BLaER1 treated with 17β-estradiol and CSF1 and Interleukin-3, amounts not matched to agents 10 nM and 100 nM (cell line): ENCODE results near the gene RNF135.

Source experiments
- H3K27ac ChIP-seq, 11 experiments: shearing (Covaris generic); formaldehyde crosslinking; 2 replicates each; pipeline ENCODE4 v1.8.1; 2022
- H3K27me3 ChIP-seq, 11 experiments: shearing (Covaris generic); formaldehyde crosslinking; 2 replicates each; pipeline ENCODE4 v1.8.1; 2022
- H3K36me3 ChIP-seq, 11 experiments: shearing (Covaris generic); formaldehyde crosslinking; 2 replicates each; pipeline ENCODE4 v1.8.1; 2022
- H3K4me1 ChIP-seq, 10 experiments: shearing (Covaris generic); formaldehyde crosslinking; 2 replicates each; pipeline ENCODE4 v1.8.1; 2022
- H3K4me2 ChIP-seq, 11 experiments: shearing (Covaris generic); formaldehyde crosslinking; 2 replicates each; pipeline ENCODE4 v1.8.1; 2022
- H3K4me3 ChIP-seq, 10 experiments: shearing (Covaris generic); formaldehyde crosslinking; 2 replicates each; pipeline ENCODE4 v1.8.1; 2022
- H3K9ac ChIP-seq, 11 experiments: shearing (Covaris generic); formaldehyde crosslinking; 2 replicates each; pipeline ENCODE4 v1.8.1; 2022
- H3K9me3 ChIP-seq, 11 experiments: shearing (Covaris generic); formaldehyde crosslinking; replicated peaks in 1 of 11; 2 replicates each; pipeline ENCODE4 v1.8.1; 2022
- H4K20me1 ChIP-seq, 11 experiments: shearing (Covaris generic); formaldehyde crosslinking; 2 replicates each; pipeline ENCODE4 v1.8.1; 2022
- Cebpa-rat ChIP-seq, 11 experiments: shearing (Covaris generic); IDR thresholded peaks; 2 replicates each; pipeline ENCODE4 v1.8.1; 2022

The RNF135 gene

DNA sequence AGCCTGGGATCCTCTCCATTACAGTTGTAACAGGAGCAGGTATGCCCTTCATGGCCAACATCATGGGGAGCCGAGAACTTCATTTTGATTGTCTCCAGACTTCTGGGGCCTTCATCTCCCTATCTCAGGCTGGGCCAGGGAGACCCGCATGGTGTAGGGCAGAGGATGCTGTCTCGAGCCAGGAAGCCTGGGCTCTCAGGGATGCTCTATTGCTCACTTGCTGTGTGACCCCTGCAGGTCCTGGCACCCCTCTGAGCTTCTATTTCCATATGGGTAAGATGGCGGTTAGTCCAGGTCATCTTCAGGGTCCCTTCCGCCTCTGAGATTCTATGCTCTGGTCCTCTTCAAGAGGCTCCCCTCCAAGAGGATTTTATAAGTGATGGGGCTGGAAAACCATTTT, 20.6 kb upstream of the RNF135 start:
- TF ChIP-seq Cebpa-rat (IDR thresholded peaks at IDR 0.05) = no peak

DNA sequence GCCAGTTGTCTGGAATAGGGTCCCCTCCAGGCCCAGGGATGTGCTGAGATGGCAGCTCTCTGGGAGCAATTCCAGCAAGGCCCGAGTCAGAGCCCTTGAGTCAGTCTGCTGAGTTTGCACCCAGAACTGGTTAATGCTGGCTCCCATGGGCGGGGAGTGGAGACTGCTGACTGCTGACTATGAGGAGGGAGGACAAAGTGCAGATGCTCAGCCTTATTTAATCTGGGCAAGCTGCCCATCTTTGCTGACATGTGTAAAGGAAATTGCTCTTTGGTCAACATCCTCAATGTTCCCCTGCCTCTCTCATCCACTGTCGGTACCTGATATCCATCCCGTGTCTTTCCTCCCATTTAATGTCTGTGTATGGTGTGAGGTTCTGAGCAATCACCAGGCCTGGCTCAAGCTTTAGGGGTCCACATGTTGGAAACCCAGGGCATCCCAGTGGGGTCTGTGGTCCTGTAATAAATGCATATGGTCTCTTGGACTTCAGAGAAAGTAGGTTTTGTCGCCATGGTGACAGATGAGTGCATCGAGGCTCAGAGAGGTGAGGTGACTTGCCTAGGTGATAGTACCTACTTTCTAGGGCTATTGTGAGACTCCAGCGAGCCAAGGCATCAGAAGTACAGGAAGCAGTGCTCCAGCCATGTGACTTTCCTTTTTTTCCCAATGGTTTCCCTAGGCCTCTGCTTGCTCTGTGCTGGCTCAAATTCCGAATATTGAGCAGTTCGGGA, 20.0 kb upstream of the RNF135 start:
- H4K20me1 ChIP-seq = no peaks in the 10 kb centered on the region
- H3K4me1 ChIP-seq = peaks cover 28 to 81% (median 61%) of the 10 kb centered on the region in 10 experiments
- TF ChIP-seq Cebpa-rat (IDR thresholded peaks at IDR 0.05) = no peak
- H3K27ac ChIP-seq = peak overlapping the region in 7 of 11 experiments; percentile 9 to 99 (median 93); a peak in 14 of 22 replicates
- no peaks in the 10 kb centered on the region for H3K9me3 ChIP-seq
- H3K36me3 ChIP-seq = peaks cover 0 to 5% (median 0%) of the 10 kb centered on the region in 11 experiments; a peak in 5 of 22 replicates
- H3K4me3 ChIP-seq = no peak overlapping the region
- peak overlapping the region in 5 of 11 experiments; percentile 15 to 97 (median 91); a peak in 7 of 22 replicates for H3K9ac ChIP-seq
- H3K4me2 ChIP-seq = peak overlapping the region in 8 of 11 experiments; percentile 13 to 99 (median 90); a peak in 14 of 22 replicates
- no peaks in the 10 kb centered on the region for H3K27me3 ChIP-seq

More for the DNA sequence above, 20.6 kb upstream of the RNF135 start:
- H3K4me1 ChIP-seq = peaks cover 28 to 75% (median 55%) of the 10 kb centered on the region in 10 experiments
- peaks cover 0 to 5% (median 0%) of the 10 kb centered on the region in 11 experiments; a peak in 3 of 22 replicates for H3K36me3 ChIP-seq
- no peaks in the 10 kb centered on the region for H4K20me1 ChIP-seq
- H3K9me3 ChIP-seq = no peaks in the 10 kb centered on the region
- H3K27me3 ChIP-seq = no peaks in the 10 kb centered on the region
- H3K27ac ChIP-seq = peak overlapping the region in 6 of 11 experiments; percentile 11 to 99 (median 94); a peak in 11 of 22 replicates
- peak overlapping the region in 4 of 11 experiments; percentile 45 to 92 (median 60); a peak in 8 of 22 replicates for H3K9ac ChIP-seq
- no peak overlapping the region for H3K4me3 ChIP-seq
- peak overlapping the region in 7 of 11 experiments; percentile 13 to 99 (median 86); a peak in 13 of 22 replicates for H3K4me2 ChIP-seq

DNA sequence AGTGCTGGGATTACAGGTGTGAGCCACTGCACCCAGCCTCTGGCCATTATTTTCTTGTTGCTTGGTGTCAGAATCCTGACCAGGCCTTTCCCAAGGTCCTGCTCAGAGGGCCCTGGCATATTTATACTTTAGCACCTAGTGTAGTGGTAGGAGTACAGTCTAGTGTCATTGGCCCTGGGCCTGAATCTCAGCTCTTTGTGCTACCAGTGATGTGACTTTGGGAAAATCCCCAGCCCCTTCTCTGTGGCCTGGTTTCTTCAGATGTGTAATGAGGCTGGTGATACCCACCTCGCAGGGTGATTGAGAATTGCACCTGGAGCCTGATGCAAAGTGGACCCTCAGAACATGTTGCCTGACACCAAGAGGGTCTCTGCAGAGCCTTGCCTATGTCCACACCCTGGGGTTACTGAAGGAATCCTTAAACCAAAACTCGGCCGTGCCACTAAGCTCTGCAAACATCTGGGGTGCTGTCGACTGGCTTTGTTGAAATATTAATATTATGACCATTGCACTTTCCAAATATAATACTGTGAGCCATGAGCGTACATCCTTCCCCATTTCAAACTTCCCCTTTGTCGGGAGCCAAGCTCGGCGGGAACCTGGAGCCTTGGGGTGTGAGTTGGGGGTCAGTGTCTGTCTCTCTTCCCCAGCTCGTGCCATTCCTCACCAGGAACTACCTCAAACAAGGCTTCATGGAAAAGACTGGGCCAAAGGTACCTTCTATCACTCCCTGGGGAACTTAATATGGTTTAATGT, 18.0 kb upstream of the RNF135 start:
- H4K20me1 ChIP-seq = no peaks in the 10 kb centered on the region
- no peaks in the 10 kb centered on the region for H3K9me3 ChIP-seq
- peak overlapping the region in 6 of 10 experiments; percentile 14 to 53 (median 38); a peak in 10 of 20 replicates for H3K4me3 ChIP-seq
- H3K27me3 ChIP-seq = no peaks in the 10 kb centered on the region
- peak overlapping the region; percentile 59 to 99 (median 90) for H3K4me2 ChIP-seq
- H3K9ac ChIP-seq = peak overlapping the region in 10 of 11 experiments; percentile 16 to 97 (median 73); a peak in 19 of 22 replicates
- peak overlapping the region; percentile 35 to 99 (median 90); a peak in 21 of 22 replicates for H3K27ac ChIP-seq
- H3K36me3 ChIP-seq = peaks cover 0 to 24% (median 0%) of the 10 kb centered on the region in 11 experiments; a peak in 6 of 22 replicates
- no peak; a peak in 1 of 22 replicates for TF ChIP-seq Cebpa-rat (IDR thresholded peaks at IDR 0.05)
- H3K4me1 ChIP-seq = peaks cover 34 to 95% (median 80%) of the 10 kb centered on the region in 10 experiments

DNA sequence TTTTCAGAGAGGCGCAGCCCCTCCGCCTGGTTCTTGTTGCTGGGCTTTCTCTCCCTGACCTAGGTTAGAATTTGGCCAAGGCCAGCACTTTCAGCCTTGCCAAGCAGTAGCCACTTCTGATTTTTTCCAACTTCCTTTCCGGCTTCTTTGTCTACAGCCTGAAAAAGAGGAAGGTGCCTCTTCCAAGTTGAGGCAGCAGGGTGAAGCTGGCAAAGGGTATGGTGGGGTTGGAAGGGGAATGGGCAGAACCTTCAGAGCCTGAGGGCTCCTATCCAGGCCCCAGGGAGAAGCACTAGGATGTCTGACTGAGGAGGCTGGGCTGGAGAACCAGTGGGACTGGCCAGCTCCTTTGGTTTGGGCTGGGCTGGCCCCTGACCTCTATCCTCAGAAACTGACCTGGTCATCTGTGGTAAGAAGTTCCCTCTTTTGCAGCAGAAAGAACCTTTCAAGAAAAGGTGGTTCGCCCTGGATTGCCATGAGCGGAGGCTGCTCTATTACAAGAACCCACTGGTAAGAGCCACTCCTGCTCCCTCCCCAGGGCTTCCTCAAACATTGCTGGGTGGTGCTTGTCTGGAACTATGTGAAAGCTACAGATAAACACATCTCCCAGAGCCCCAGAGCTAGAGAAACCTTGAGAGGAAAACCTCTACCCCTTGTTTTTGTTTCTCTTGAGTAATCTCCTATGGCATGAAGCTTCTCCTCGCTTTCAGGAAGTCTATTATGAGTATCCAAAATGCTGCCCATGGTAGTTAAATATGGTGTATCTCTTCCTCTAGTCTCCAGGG, 16.6 kb upstream of the RNF135 start:
- peak overlapping the region; percentile 44 to 99 (median 90) for H3K27ac ChIP-seq
- H3K9ac ChIP-seq = peak overlapping the region in 9 of 11 experiments; percentile 39 to 97 (median 74); a peak in 17 of 22 replicates
- no peaks in the 10 kb centered on the region for H4K20me1 ChIP-seq
- peak overlapping the region; percentile 40 to 99 (median 90) for H3K4me2 ChIP-seq
- peaks cover 0 to 34% (median 0%) of the 10 kb centered on the region in 11 experiments; a peak in 6 of 22 replicates for H3K36me3 ChIP-seq
- peaks cover 43 to 100% (median 91%) of the 10 kb centered on the region in 10 experiments for H3K4me1 ChIP-seq
- no peaks in the 10 kb centered on the region for H3K27me3 ChIP-seq
- peaks cover 0 to 6% (median 0%) of the 10 kb centered on the region in 11 experiments; a peak in 1 of 22 replicates for H3K9me3 ChIP-seq
- peak overlapping the region in 6 of 10 experiments; percentile 9 to 61 (median 56); a peak in 11 of 20 replicates for H3K4me3 ChIP-seq
- no peak for TF ChIP-seq Cebpa-rat (IDR thresholded peaks at IDR 0.05)

DNA sequence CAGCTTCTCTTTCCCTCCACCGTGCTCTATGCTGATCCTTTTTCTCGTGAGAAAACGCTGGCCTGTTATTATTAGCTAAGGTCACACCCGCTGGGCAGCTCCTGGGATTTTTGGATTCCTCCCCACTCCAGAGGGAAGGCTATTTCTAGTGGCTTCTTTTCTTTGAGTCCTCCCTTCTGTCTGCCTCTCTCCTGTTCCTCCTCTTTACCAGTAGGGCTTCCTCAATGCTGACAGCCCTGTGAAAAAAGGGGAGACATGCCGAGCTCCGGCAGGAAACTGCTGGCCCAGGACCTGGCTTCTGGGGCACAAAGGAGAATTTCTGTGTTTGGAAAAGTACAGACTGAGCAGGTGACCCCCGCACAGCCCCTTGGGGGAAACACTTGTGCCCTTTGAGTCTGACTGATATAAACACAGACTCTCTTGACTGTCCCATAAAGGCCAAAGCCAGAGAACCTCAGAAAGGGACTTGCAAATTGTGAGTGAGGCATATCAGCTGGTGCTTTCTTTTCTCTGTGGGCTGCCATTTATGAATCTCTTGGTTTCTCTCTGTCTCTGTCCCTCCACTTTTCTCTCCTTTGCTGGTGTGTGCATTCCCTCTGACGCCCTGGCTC, 14.0 kb upstream of the RNF135 start:
- Histone ChIP-seq H3K4me2 (peak overlapping the region in 10 of 11 experiments; percentile 58 to 99 (median 89); a peak in 19 of 22 replicates), H3K9me3 (peaks cover 0 to 6% (median 0%) of the 10 kb centered on the region in 11 experiments; a peak in 1 of 22 replicates), H3K27me3 (no peaks in the 10 kb centered on the region), H3K9ac (peak overlapping the region in 9 of 11 experiments; percentile 14 to 97 (median 75); a peak in 13 of 22 replicates), H3K27ac (peak overlapping the region; percentile 67 to 99 (median 91); a peak in 20 of 22 replicates), H3K4me1 (peaks cover 42 to 100% (median 92%) of the 10 kb centered on the region in 10 experiments), H3K36me3 (peaks cover 0 to 36% (median 0%) of the 10 kb centered on the region in 11 experiments; a peak in 6 of 22 replicates), H3K4me3 (peak overlapping the region in 4 of 10 experiments; percentile 25 to 60 (median 56); a peak in 8 of 20 replicates), H4K20me1 (no peaks in the 10 kb centered on the region)
- TF ChIP-seq Cebpa-rat (IDR thresholded peaks at IDR 0.05) = no peak

DNA sequence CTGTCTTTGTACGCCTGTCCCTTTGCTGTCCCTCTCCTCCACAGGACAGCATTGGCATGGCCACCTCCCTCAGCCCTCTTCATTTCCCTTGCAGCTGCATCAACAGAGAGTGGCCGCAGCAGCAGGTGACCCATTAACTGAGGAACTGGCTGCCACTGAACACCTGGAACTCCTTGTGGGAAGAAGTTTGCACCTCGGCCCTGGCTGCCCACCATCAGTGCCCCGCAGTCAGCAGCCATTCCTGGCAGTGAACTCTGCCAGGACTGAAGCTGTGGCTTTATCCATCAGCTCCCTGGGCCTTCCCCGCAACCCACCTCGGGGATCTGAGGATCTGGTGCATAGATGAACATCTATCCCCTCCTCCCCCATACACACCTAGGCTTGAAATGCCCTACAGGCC, 13.1 kb upstream of the RNF135 start:
- peaks cover 33 to 100% (median 92%) of the 10 kb centered on the region in 10 experiments for H3K4me1 ChIP-seq
- H3K9me3 ChIP-seq = peaks cover 0 to 6% (median 0%) of the 10 kb centered on the region in 11 experiments; a peak in 1 of 22 replicates
- no peak for TF ChIP-seq Cebpa-rat (IDR thresholded peaks at IDR 0.05)
- peak overlapping the region; percentile 67 to 99 (median 91) for H3K27ac ChIP-seq
- H3K9ac ChIP-seq = peak overlapping the region; percentile 36 to 97 (median 75); a peak in 19 of 22 replicates
- peak overlapping the region; percentile 58 to 99 (median 89) for H3K4me2 ChIP-seq
- H4K20me1 ChIP-seq = no peaks in the 10 kb centered on the region
- no peaks in the 10 kb centered on the region for H3K27me3 ChIP-seq
- H3K4me3 ChIP-seq = peak overlapping the region in 5 of 10 experiments; percentile 10 to 60 (median 54); a peak in 8 of 20 replicates
- H3K36me3 ChIP-seq = peaks cover 0 to 36% (median 0%) of the 10 kb centered on the region in 11 experiments; a peak in 6 of 22 replicates

DNA sequence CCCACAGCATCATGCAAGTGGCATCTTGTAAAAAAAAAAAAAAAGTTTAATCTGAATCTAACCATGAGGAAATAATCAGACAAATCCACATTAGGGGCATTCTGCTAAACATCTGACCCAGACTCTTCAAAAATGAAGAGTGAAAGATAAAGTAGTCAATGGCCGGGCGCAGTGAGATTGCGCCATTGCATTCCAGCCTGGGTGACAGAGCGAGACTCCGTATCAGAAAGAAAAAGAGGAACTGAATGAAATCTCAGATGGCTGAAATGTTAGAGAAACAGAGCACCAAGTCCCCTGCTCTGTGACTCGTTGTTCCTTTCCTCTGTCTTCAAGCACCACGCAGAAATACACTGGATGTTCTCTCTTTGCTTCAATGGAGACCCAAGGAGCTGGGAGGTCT, 12.7 kb upstream of the RNF135 start:
- no peaks in the 10 kb centered on the region for H4K20me1 ChIP-seq
- H3K4me2 ChIP-seq = peak overlapping the region; percentile 58 to 99 (median 89)
- peak overlapping the region in 5 of 10 experiments; percentile 13 to 60 (median 54); a peak in 5 of 20 replicates for H3K4me3 ChIP-seq
- H3K9me3 ChIP-seq = peaks cover 0 to 6% (median 0%) of the 10 kb centered on the region in 11 experiments; a peak in 1 of 22 replicates
- peak overlapping the region; percentile 70 to 99 (median 91) for H3K27ac ChIP-seq
- peak; percentile 74 to 95 (median 93); a peak in 21 of 22 replicates for TF ChIP-seq Cebpa-rat (IDR thresholded peaks at IDR 0.05)
- H3K9ac ChIP-seq = peak overlapping the region; percentile 39 to 97 (median 75); a peak in 21 of 22 replicates
- peaks cover 29 to 100% (median 90%) of the 10 kb centered on the region in 10 experiments for H3K4me1 ChIP-seq
- H3K36me3 ChIP-seq = peaks cover 0 to 38% (median 0%) of the 10 kb centered on the region in 11 experiments; a peak in 6 of 22 replicates
- H3K27me3 ChIP-seq = no peaks in the 10 kb centered on the region
